Trophoblast cell (in vitro differentiated cells and primary cell): ENCODE results near the gene MEGF6.
"Not testable (repeated sequence)": the region's sequence is repeated elsewhere in the genome, so short reads cannot be mapped to it uniquely, and the experiment has no call there.

Experiments used
- DNase-seq, 2 donors: peaks; one replicate each; pipeline ENCODE4 v3.0.0-alpha.2; 2016
- H2AFZ ChIP-seq: 2 replicates; pipeline ENCODE4 v1.6.1; 2013; ENCODE audit warnings: low read length, moderate library complexity, mild to moderate bottlenecking; ENCODE audit not compliant: insufficient read depth, poor library complexity
- H2AK5ac ChIP-seq: 2 replicates; pipeline ENCODE4 v1.6.1; 2013; ENCODE audit warnings: mild to moderate bottlenecking, low read length
- H2BK120ac ChIP-seq: 2 replicates; pipeline ENCODE4 v1.6.1; 2013; ENCODE audit warnings: low read length, mild to moderate bottlenecking, moderate library complexity; ENCODE audit not compliant: insufficient read depth, poor library complexity
- H2BK12ac ChIP-seq: 2 replicates; pipeline ENCODE4 v1.6.1; 2013; ENCODE audit warnings: mild to moderate bottlenecking, low read length, moderate library complexity
- H2BK5ac ChIP-seq: 2 replicates; pipeline ENCODE4 v1.6.1; 2013; ENCODE audit warnings: low read length, low read depth, moderate library complexity, mild to moderate bottlenecking; ENCODE audit not compliant: poor library complexity
- H3K14ac ChIP-seq: 2 replicates; pipeline ENCODE4 v1.6.1; 2013; ENCODE audit warnings: mild to moderate bottlenecking, low read length
- H3K18ac ChIP-seq: 2 replicates; pipeline ENCODE4 v1.6.1; 2013; ENCODE audit warnings: mild to moderate bottlenecking, low read length
- H3K23ac ChIP-seq: 2 replicates; pipeline ENCODE4 v1.6.1; 2013; ENCODE audit warnings: low read length
- H3K27ac ChIP-seq: 2 replicates; pipeline ENCODE4 v1.5.1; 2013; ENCODE audit warnings: low read depth, mild to moderate bottlenecking, inconsistent platforms, low read length, moderate library complexity
- H3K27me3 ChIP-seq: 2 replicates; pipeline ENCODE4 v1.6.1; 2013; ENCODE audit warnings: inconsistent platforms, mild to moderate bottlenecking, low read length, moderate library complexity; ENCODE audit not compliant: insufficient read depth
- H3K36me3 ChIP-seq, 2 experiments: 1 replicate in 1 of 2; 2 replicates in 1 of 2; pipeline ENCODE4 v1.6.1; 2013; ENCODE audit warnings: low read length in 2 of 2, mild to moderate bottlenecking in 2 of 2, moderate library complexity in 1 of 2; ENCODE audit not compliant: insufficient read depth in 2 of 2, control insufficient read depth in 1 of 2
- H3K4ac ChIP-seq: 2 replicates; pipeline ENCODE4 v1.6.1; 2013; ENCODE audit warnings: low read depth, mild to moderate bottlenecking, low read length, moderate library complexity
- H3K4me1 ChIP-seq, 2 experiments: 1 replicate in 1 of 2; 2 replicates in 1 of 2; pipeline ENCODE4 v1.6.1; 2013; ENCODE audit warnings: low read length in 2 of 2, mild to moderate bottlenecking in 2 of 2, moderate library complexity in 1 of 2; ENCODE audit not compliant: insufficient read depth in 2 of 2, control insufficient read depth in 1 of 2
- H3K4me2 ChIP-seq: 2 replicates; pipeline ENCODE4 v1.6.1; 2013; ENCODE audit warnings: inconsistent platforms, mild to moderate bottlenecking, low read length, moderate library complexity
- H3K4me3 ChIP-seq: 2 replicates; pipeline ENCODE4 v1.5.1; 2013; ENCODE audit warnings: mild to moderate bottlenecking, low read depth, low read length, inconsistent platforms
- H3K79me1 ChIP-seq: one replicate; pipeline ENCODE4 v1.6.1; 2013; ENCODE audit warnings: low read length
- H3K79me2 ChIP-seq: 2 replicates; pipeline ENCODE4 v1.6.1; 2013; ENCODE audit warnings: low read length, mild to moderate bottlenecking; ENCODE audit not compliant: control insufficient read depth, insufficient read depth, poor library complexity
- H3K9ac ChIP-seq: 2 replicates; pipeline ENCODE4 v1.6.1; 2013; ENCODE audit warnings: mild to moderate bottlenecking, low read length
- H3K9me3 ChIP-seq: 2 replicates; pipeline ENCODE4 v1.6.1; 2013; ENCODE audit warnings: low read depth, mild to moderate bottlenecking, control low read depth, inconsistent platforms, low read length; ENCODE audit not compliant: insufficient read depth
- H4K12ac ChIP-seq: 2 replicates; pipeline ENCODE4 v1.6.1; 2013; ENCODE audit warnings: low read depth, mild to moderate bottlenecking, low read length, moderate library complexity
- H4K8ac ChIP-seq: 2 replicates; pipeline ENCODE4 v1.6.1; 2013; ENCODE audit warnings: low read depth, mild to moderate bottlenecking, low read length, moderate library complexity
- H4K91ac ChIP-seq: one replicate; pipeline ENCODE4 v1.6.1; 2013; ENCODE audit warnings: low read depth, mild to moderate bottlenecking, low read length, moderate library complexity
- WGBS: extraction: QIAGEN DNeasy Blood & Tissue Kit; methylation state at CpG from one replicate; pipeline ENCODE4 v1.1.7; 2013; ENCODE audit warnings: missing lambda C conversion rate; ENCODE audit not compliant: insufficient read length, insufficient coverage; ENCODE audit errors: extremely low coverage; 5-methylcytosine and 5-hydroxymethylcytosine counted together

The MEGF6 gene

GRCh38 chr1:3583751-3584150 is 27.6 kb downstream of the MEGF6 start:
- H3K36me3 ChIP-seq, H2BK12ac ChIP-seq, H3K23ac ChIP-seq, H3K14ac ChIP-seq, DNase-seq, H4K8ac ChIP-seq, H3K4me3 ChIP-seq, H3K79me1 ChIP-seq, H4K91ac ChIP-seq, H2AFZ ChIP-seq, H3K27me3 ChIP-seq, H4K12ac ChIP-seq, H3K18ac ChIP-seq, H3K4me2 ChIP-seq, H2BK120ac ChIP-seq, H3K9ac ChIP-seq, H2AK5ac ChIP-seq, H3K4ac ChIP-seq, H2BK5ac ChIP-seq, H3K79me2 ChIP-seq, H3K27ac ChIP-seq, H3K4me1 ChIP-seq: not testable (repeated sequence)
- no CpG with 5 or more reads among the region's 21 CpGs for WGBS
- H3K9me3 ChIP-seq = peaks cover 21% of the 10 kb centered on the region

- Histone ChIP-seq H4K12ac (no peak overlapping the region), H2BK120ac (no peak overlapping the region), H3K27me3 (no peaks in the 10 kb centered on the region), H3K79me2 (no peaks in the 10 kb centered on the region), H3K79me1 (no peaks in the 10 kb centered on the region), H3K23ac (no peak overlapping the region), H3K27ac (no peak overlapping the region), H3K4me2 (no peak overlapping the region), H3K4me3 (no peak overlapping the region), H3K36me3 (no peaks in the 10 kb centered on the region), H3K18ac (no peak overlapping the region), H3K4me1 (no peaks in the 10 kb centered on the region), H2AFZ (no peak overlapping the region), H2AK5ac (no peak overlapping the region), H3K14ac (no peak overlapping the region), H3K4ac (no peak overlapping the region), H2BK12ac (no peak overlapping the region), H3K9ac (no peak overlapping the region), H2BK5ac (no peak overlapping the region), H4K91ac (no peak overlapping the region), H4K8ac (no peak overlapping the region), H3K9me3 (peaks cover 23% of the 10 kb centered on the region)
- DNase-seq = no peak
- no CpG with 5 or more reads among the region's 16 CpGs for WGBS
Measured at GRCh38 chr1:3581296-3582036, 29.8 kb downstream of the MEGF6 start.

GRCh38 chr1:3580231-3580630 is 31.1 kb downstream of the MEGF6 start:
- Histone ChIP-seq H3K79me1 (no peaks in the 10 kb centered on the region), H3K27ac (no peak overlapping the region), H2AK5ac (no peak overlapping the region), H3K14ac (no peak overlapping the region), H3K23ac (no peak overlapping the region), H3K9me3 (peaks cover 27% of the 10 kb centered on the region), H3K27me3 (no peaks in the 10 kb centered on the region), H3K79me2 (no peaks in the 10 kb centered on the region), H4K12ac (no peak overlapping the region), H2BK120ac (no peak overlapping the region), H2AFZ (no peak overlapping the region), H3K4me3 (no peak overlapping the region), H2BK12ac (no peak overlapping the region), H3K36me3 (no peaks in the 10 kb centered on the region), H2BK5ac (no peak overlapping the region), H4K8ac (no peak overlapping the region), H3K9ac (no peak overlapping the region), H4K91ac (no peak overlapping the region), H3K4me1 (no peaks in the 10 kb centered on the region), H3K4me2 (no peak overlapping the region), H3K4ac (no peak overlapping the region), H3K18ac (no peak overlapping the region)
- no CpG with 5 or more reads among the region's 9 CpGs for WGBS
- no peak for DNase-seq

GRCh38 chr1:3579626-3580025 is 31.7 kb downstream of the MEGF6 start:
- no peaks in the 10 kb centered on the region for H3K36me3 ChIP-seq
- no peak overlapping the region for H4K12ac ChIP-seq
- no peaks in the 10 kb centered on the region for H3K79me2 ChIP-seq
- H3K27ac ChIP-seq = no peak overlapping the region
- no peaks in the 10 kb centered on the region for H3K4me1 ChIP-seq
- no peaks in the 10 kb centered on the region for H3K79me1 ChIP-seq
- H3K27me3 ChIP-seq = no peaks in the 10 kb centered on the region
- H2BK5ac ChIP-seq = no peak overlapping the region
- H2BK12ac ChIP-seq = no peak overlapping the region
- H2AFZ ChIP-seq = no peak overlapping the region
- no peak overlapping the region for H2AK5ac ChIP-seq
- no peak overlapping the region for H4K8ac ChIP-seq
- H3K9ac ChIP-seq = no peak overlapping the region
- no CpG with 5 or more reads among the region's 16 CpGs for WGBS
- no peak overlapping the region for H4K91ac ChIP-seq
- no peak overlapping the region for H3K23ac ChIP-seq
- H3K14ac ChIP-seq = no peak overlapping the region
- H3K4me3 ChIP-seq = no peak overlapping the region
- no peak overlapping the region for H3K4me2 ChIP-seq
- no peak overlapping the region for H3K18ac ChIP-seq
- no peak overlapping the region for H3K4ac ChIP-seq
- no peak overlapping the region for H2BK120ac ChIP-seq
- peaks cover 23% of the 10 kb centered on the region for H3K9me3 ChIP-seq
- DNase-seq = no peak
